PFSK-1 (cell line): ENCODE data around the gene ELAPOR2.

Source experiments
- POLR2AphosphoS5 ChIP-seq: IDR thresholded peaks from 2 replicates; pipeline ENCODE4 v1.6.1; 2012; ENCODE audit warnings: low read depth, mild to moderate bottlenecking, control low read depth, low read length, moderate library complexity
- SIN3A ChIP-seq: IDR thresholded peaks from 2 replicates; pipeline ENCODE4 v1.6.1; 2012; ENCODE audit warnings: mild to moderate bottlenecking, low read length, moderate library complexity, borderline replicate concordance; ENCODE audit not compliant: insufficient read depth
- TAF1 ChIP-seq: IDR thresholded peaks from 2 replicates; pipeline ENCODE4 v1.6.1; 2012; ENCODE audit warnings: low read length, control low read depth, borderline replicate concordance; ENCODE audit not compliant: insufficient read depth

DNA sequence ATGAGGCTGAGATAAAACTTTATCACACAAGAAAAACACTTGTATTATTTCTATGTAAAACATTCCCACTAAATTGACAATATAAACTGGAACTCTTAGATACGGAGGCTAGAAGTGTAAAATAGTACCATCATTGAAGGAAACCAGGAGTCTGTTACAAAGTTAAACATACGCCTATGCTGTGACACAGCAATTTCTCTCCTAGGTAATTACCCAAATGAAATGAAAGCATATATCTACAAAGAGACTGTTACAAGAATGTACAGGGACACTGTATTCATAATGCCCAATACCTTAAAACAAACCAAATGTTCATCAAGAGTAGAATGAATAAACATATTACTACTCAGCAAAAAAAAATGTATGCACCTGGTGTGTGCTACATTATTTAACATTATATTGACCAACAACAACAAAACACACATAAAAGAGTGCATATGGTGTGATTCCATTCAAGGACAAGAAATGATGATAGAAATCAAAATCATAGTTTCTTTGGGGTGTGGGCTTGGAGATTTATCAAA, 33.2 kb upstream of the ELAPOR2 start:
- TF ChIP-seq POLR2AphosphoS5 = no peak
- no peak for TF ChIP-seq TAF1
- TF ChIP-seq SIN3A = no peak
